ENCODE data around the gene ILK. TPM values are rescaled to one million over a fixed set of nuclear protein-coding genes. Genes with fewer than 3 reads are reported as not detected.
A peak's percentile ranks its signal among the peaks of the same experiment; 100 is the strongest.

The ILK gene
- total RNA-seq, 1 donor from 2014 or later = 209 TPM

DNA sequence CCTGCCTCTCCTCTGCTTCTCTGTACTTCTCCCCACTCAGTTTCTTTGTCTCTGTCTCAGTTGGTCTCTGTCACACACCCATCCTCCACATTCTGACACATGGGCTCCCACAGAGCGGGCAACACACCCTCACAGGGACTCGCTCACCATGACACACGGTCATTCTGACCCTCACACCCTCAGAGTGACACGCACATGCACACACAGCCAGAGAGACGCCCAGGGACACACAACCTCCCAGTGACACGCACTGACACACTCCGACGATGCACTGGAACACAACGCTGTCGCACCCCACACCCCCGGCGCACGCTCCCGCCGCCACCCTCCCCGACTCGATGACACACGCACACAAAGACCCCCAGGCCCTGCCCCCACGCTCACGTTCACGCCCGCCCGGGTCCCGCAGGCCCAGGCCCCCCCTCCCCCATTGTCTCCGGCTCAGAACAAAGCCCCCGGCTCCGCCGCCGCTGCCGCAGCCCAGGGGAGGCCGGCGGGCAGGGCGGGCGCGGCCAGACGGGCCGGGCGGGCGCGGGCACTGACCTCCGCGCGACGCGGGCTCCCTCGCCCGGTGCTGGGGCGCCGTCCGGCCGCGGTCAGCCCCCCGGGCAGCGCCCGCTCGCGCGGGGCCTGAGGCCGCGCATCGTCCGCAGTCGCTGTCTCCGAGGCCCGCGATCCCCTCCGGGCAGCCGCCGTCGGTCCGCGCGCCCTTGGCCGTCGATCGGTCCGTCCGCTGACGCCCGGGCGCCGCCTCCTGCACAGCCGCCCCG lies 51.6 kb downstream of the ILK start:
- Histone ChIP-seq H3K79me2 (ENCODE audit: insufficient read depth, low read length) (no peaks in the 10 kb centered on the region), H3K4me2 (ENCODE audit: low read length) (peak overlapping the region; percentile 87), H3K27ac (ENCODE audit: low read depth, low read length) (no peak overlapping the region), H3K9ac (ENCODE audit: low read length) (peak overlapping the region; percentile 58), H2AFZ (ENCODE audit: low read depth, low read length) (peak overlapping the region; percentile 91), H3K36me3 (ENCODE audit: insufficient read depth, low read length) (no peaks in the 10 kb centered on the region), H3K27me3 (ENCODE audit: insufficient read depth, low read length) (peaks cover 34% of the 10 kb centered on the region), H3K4me3 (ENCODE audit: insufficient read depth, low read depth, low read length) (peak overlapping the region; percentile 53), H3K4me1 (ENCODE audit: insufficient read depth, low read length) (peaks cover 4% of the 10 kb centered on the region), H4K20me1 (ENCODE audit: insufficient read depth, low read length) (peaks cover 16% of the 10 kb centered on the region), H3K9me3 (ENCODE audit: insufficient read depth, low read depth, low read length) (no peaks in the 10 kb centered on the region)
- TF ChIP-seq EZH2 (IDR thresholded peaks at IDR 0.05; ENCODE audit: insufficient read depth, low read length) = peak; percentile 71
- TF ChIP-seq, protein P1, sequence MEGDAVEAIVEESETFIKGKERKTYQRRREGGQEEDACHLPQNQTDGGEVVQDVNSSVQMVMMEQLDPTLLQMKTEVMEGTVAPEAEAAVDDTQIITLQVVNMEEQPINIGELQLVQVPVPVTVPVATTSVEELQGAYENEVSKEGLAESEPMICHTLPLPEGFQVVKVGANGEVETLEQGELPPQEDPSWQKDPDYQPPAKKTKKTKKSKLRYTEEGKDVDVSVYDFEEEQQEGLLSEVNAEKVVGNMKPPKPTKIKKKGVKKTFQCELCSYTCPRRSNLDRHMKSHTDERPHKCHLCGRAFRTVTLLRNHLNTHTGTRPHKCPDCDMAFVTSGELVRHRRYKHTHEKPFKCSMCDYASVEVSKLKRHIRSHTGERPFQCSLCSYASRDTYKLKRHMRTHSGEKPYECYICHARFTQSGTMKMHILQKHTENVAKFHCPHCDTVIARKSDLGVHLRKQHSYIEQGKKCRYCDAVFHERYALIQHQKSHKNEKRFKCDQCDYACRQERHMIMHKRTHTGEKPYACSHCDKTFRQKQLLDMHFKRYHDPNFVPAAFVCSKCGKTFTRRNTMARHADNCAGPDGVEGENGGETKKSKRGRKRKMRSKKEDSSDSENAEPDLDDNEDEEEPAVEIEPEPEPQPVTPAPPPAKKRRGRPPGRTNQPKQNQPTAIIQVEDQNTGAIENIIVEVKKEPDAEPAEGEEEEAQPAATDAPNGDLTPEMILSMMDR (IDR thresholded peaks at IDR 0.05; ENCODE audit: insufficient read depth, low read depth, low read length) = no peak
- Mint-ChIP-seq H3K9me3 (ENCODE audit: unreplicated experiment) (no peaks in the 10 kb centered on the region), H3K27ac (ENCODE audit: unreplicated experiment) (no peak overlapping the region), H3K4me3 (ENCODE audit: unreplicated experiment) (no peak overlapping the region), H3K4me1 (ENCODE audit: low read depth, unreplicated experiment) (no peaks in the 10 kb centered on the region), H3K27me3 (ENCODE audit: low read depth, unreplicated experiment) (peaks cover 8% of the 10 kb centered on the region), H3K36me3 (ENCODE audit: low read depth, unreplicated experiment) (no peaks in the 10 kb centered on the region)
- no peak for DNase-seq (ENCODE audit: low read depth)
- no peak for FAIRE-seq

DNA sequence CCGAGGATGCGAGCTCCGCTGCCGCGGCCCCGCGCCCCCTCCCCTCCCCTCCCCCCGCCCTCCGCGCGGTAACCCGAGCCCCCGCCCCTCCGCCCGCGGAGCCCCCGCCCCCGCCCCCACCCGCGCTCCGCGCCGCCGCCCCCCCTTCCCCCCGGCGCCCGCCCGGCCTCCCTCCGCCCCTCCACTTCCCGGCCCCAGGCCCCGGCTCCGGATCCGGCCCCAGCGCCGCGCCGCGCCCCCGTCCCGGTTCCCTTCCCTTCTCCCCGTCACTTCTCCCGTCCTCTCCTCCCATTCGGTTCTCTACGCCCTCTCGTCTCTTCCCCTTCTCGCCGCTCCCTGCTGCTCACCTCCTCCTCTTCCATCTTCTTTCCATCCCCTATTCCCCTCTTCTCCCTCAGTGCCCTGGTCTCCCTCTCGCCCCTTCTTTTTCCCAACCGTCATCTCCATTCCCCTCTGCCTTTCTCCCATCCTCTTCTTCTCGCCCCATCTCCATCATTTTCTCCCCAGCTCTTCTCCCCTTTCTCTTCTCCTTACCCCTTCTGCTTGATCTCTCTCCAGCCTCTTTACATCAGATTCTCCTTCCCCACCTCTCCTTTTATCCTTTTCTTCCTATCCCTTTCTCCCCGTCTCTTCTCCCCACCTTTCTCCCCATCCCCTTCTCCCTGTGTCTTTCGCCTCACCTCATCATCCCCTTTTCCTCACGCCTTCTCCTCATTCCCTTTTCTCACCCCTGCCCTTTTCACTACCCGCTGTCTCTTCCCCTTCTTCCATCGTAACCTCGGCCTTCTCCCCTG lies 52.4 kb downstream of the ILK start, which contains the start of gene DCHS1:
Gene DCHS1, minus strand, starts transcription at position 20 of the 794 bp plus-strand sequence. CDS start 14,196 bp downstream, outside the sequence.
- Mint-ChIP-seq H3K4me3 (ENCODE audit: unreplicated experiment) (peak within 1 kb of the TSS; percentile 75), H3K9me3 (ENCODE audit: unreplicated experiment) (no peaks in the 10 kb centered on the region), H3K27me3 (ENCODE audit: low read depth, unreplicated experiment) (peaks cover 8% of the 10 kb centered on the region), H3K27ac (ENCODE audit: unreplicated experiment) (no peak within 1 kb of the TSS), H3K4me1 (ENCODE audit: low read depth, unreplicated experiment) (no peaks in the 10 kb centered on the region), H3K36me3 (ENCODE audit: low read depth, unreplicated experiment) (no peaks in the 10 kb centered on the region)
- H3K4me1 ChIP-seq (ENCODE audit: insufficient read depth, low read length) = peaks cover 2% of the 10 kb centered on the region
- no peak for DNase-seq (ENCODE audit: low read depth)
- no peak for TF ChIP-seq EZH2 (IDR thresholded peaks at IDR 0.05; ENCODE audit: insufficient read depth, low read length)
- TF ChIP-seq, protein P1 (IDR thresholded peaks at IDR 0.05; ENCODE audit: insufficient read depth, low read depth, low read length) = no peak
- no peak within 1 kb of the TSS for H3K27ac ChIP-seq (ENCODE audit: low read depth, low read length)
- H4K20me1 ChIP-seq (ENCODE audit: insufficient read depth, low read length) = peaks cover 12% of the 10 kb centered on the region
- peak within 1 kb of the TSS; percentile 53 for H3K4me3 ChIP-seq (ENCODE audit: insufficient read depth, low read depth, low read length)
- no peak for FAIRE-seq
- H3K36me3 ChIP-seq (ENCODE audit: insufficient read depth, low read length) = no peaks in the 10 kb centered on the region
- peak within 1 kb of the TSS; percentile 91 for H2AFZ ChIP-seq (ENCODE audit: low read depth, low read length)
- H3K27me3 ChIP-seq (ENCODE audit: insufficient read depth, low read length) = peaks cover 34% of the 10 kb centered on the region
- H3K79me2 ChIP-seq (ENCODE audit: insufficient read depth, low read length) = no peaks in the 10 kb centered on the region
- peak within 1 kb of the TSS; percentile 92 for H3K4me2 ChIP-seq (ENCODE audit: low read length)
- no peaks in the 10 kb centered on the region for H3K9me3 ChIP-seq (ENCODE audit: insufficient read depth, low read depth, low read length)
- H3K9ac ChIP-seq (ENCODE audit: low read length) = peak within 1 kb of the TSS; percentile 74
